ENCODE results near the gene CHAT.

DNA sequence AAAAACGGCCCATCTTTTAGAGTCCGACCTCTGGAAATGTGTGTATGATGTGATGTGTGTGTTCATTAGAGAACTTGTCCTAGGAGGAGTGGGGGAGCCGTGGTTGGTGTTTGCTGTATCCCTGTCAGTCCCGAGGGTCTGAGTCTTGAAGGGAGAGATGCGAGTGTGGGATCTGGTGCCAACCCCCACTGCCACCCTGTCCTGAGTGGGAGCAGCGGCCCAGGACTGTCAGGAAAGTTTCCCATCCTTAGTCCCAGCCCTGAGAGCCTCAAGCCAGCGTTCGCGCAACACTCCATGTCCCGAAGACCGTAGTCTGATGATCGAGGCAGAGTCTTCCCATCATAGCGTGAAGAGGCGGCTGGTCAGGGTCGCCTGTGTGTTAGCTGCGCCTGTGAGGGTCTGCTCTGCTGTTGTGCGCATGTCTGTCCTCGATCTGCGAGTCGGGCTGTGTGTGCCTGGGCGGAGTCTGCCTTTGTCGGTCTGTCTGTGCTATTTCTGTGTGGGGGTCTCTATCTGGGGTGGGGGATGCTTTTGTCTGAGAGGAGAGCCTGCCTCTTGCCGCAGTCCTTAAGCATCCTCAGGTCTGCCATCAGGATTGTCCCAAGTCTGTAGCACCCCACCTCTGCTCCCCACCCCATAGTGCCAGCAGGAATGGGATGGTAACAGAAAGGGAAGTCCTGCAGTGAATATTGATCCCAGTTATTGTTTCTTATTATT lies 514 bp upstream of the CHAT start:
- TF ChIP-seq, protein P1, sequence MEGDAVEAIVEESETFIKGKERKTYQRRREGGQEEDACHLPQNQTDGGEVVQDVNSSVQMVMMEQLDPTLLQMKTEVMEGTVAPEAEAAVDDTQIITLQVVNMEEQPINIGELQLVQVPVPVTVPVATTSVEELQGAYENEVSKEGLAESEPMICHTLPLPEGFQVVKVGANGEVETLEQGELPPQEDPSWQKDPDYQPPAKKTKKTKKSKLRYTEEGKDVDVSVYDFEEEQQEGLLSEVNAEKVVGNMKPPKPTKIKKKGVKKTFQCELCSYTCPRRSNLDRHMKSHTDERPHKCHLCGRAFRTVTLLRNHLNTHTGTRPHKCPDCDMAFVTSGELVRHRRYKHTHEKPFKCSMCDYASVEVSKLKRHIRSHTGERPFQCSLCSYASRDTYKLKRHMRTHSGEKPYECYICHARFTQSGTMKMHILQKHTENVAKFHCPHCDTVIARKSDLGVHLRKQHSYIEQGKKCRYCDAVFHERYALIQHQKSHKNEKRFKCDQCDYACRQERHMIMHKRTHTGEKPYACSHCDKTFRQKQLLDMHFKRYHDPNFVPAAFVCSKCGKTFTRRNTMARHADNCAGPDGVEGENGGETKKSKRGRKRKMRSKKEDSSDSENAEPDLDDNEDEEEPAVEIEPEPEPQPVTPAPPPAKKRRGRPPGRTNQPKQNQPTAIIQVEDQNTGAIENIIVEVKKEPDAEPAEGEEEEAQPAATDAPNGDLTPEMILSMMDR (IDR thresholded peaks at IDR 0.05; ENCODE audit: low read depth, low read length, poor library complexity, severe bottlenecking): no peak
- no peak for TF ChIP-seq EZH2phosphoT487 (IDR thresholded peaks at IDR 0.05; ENCODE audit: borderline replicate concordance, low read length)
